WERI-Rb-1 (cell line): ENCODE measurements around the gene PXN.
"Not testable (repeated sequence)": the region's sequence is repeated elsewhere in the genome, so short reads cannot be mapped to it uniquely, and the experiment has no call there.

Experiments
- DNase-seq: peaks from one replicate; pipeline ENCODE4 v3.0.0-alpha.2; 2020
- H3K27ac ChIP-seq: fragments of 250-450 bp; sonication (Bioruptor Pico); 2 replicates; pipeline ENCODE4 v1.5.1; 2020; ENCODE audit warnings: mild to moderate bottlenecking, moderate library complexity
- H3K27me3 ChIP-seq: fragments of 250-450 bp; sonication (Bioruptor Pico); 2 replicates; pipeline ENCODE4 v1.5.1; 2021; ENCODE audit warnings: mild to moderate bottlenecking, low read depth, moderate library complexity; ENCODE audit not compliant: insufficient read depth, severe bottlenecking
- H3K36me3 ChIP-seq: fragments of 250-450 bp; sonication (Bioruptor Pico); 2 replicates; pipeline ENCODE4 v1.5.1; 2020; ENCODE audit warnings: mild to moderate bottlenecking, moderate library complexity
- H3K4me3 ChIP-seq: 2 replicates; pipeline ENCODE4 v1.5.1; 2011; ENCODE audit warnings: low read depth, mild to moderate bottlenecking, control low read depth, low read length
- H3K9me3 ChIP-seq: fragments of 250-450 bp; sonication (Bioruptor Pico); 2 replicates; pipeline ENCODE4 v1.5.1; 2021; ENCODE audit warnings: mild to moderate bottlenecking, moderate library complexity; ENCODE audit not compliant: severe bottlenecking
- CTCF ChIP-seq: IDR thresholded peaks from 2 replicates; pipeline ENCODE4 v1.5.1; 2011; ENCODE audit warnings: low read depth, mild to moderate bottlenecking, control low read depth, inconsistent platforms, low read length

PXN gene

DNA sequence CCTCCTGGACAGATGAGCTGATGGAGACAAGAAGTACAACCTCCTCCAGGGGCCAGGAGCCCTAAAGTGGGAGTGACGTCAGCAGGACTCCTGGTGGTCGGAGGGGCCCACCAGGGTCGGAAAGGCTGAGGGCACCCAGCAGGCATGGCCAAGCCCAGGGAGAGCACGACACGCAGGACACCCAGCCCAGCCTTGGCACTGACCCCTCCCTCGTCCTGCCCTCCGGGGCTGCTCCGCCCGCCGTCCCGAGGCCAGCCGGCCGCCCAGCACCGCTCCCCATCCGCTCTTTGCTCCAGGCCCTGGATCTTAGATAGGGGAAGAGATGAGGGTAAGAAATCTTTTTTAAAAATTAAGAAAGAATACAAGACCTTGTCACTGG is 50.2 kb downstream of the PXN start:
- peaks cover 28% of the 10 kb centered on the region for H3K36me3 ChIP-seq

GRCh38 chr12:120214626-120215356 is 50.7 kb downstream of the PXN start:
- H3K9me3 ChIP-seq: no peaks in the 10 kb centered on the region
- TF ChIP-seq CTCF: no peak
- no peak overlapping the region for H3K4me3 ChIP-seq
- H3K27ac ChIP-seq: no peak overlapping the region
- H3K36me3 ChIP-seq: peaks cover 33% of the 10 kb centered on the region
- DNase-seq: no peak
- no peaks in the 10 kb centered on the region for H3K27me3 ChIP-seq

More for the DNA sequence above, 50.2 kb downstream of the PXN start:
- no peak overlapping the region for H3K4me3 ChIP-seq
- TF ChIP-seq CTCF: no peak
- H3K9me3 ChIP-seq: no peaks in the 10 kb centered on the region
- no peaks in the 10 kb centered on the region for H3K27me3 ChIP-seq
- no peak for DNase-seq
- no peak overlapping the region for H3K27ac ChIP-seq

GRCh38 chr12:120213758-120214157 is 51.8 kb downstream of the PXN start:
- Histone ChIP-seq H3K27ac (no peak overlapping the region), H3K9me3 (no peaks in the 10 kb centered on the region), H3K36me3 (peaks cover 32% of the 10 kb centered on the region), H3K27me3 (no peaks in the 10 kb centered on the region), H3K4me3 (no peak overlapping the region)
- no peak for TF ChIP-seq CTCF
- DNase-seq: no peak

DNA sequence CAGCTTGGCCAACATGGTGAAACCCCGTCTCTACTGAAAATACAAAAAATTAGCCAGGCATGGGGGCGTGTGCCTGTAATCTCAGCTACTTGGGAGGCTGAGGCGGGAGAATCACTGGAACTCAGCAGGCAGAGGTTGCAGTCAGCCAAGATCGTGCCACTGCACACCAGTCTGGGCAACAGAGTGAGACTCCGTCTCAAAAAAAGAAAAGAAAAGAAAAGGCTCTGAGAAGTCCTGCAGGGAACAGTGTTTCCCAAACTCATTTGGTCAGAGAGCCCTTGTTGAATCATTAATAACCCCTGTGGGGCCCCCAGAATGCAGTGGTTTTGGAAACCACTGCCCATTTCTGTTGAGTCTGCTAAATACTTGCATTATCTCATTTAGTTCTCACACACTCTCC is 52.3 kb downstream of the PXN start:
- not testable (repeated sequence) for H3K27me3 ChIP-seq, DNase-seq, H3K4me3 ChIP-seq, H3K27ac ChIP-seq, H3K9me3 ChIP-seq
- H3K36me3 ChIP-seq: peaks cover 27% of the 10 kb centered on the region

DNA sequence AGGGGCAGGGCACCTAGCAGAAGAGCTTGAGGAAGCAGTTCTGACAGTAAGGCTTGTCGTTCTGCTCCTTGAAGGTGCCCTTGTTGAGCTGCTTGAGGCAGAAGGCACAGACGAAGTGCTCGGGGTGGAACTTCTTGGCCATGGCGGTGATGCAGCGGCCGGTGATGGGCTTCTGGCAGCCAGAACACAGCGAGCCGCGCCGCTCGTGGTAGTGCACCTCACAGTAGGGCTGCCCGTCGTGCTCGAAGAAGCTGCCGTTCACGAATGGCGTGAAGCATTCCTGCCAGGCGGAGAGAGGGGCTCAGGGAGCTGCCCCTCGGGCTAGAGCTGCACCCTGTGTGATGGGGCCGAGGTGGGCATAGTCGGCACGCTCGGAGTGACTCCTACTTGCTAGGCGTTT is 53.2 kb downstream of the PXN start:
- H3K36me3 ChIP-seq: peaks cover 33% of the 10 kb centered on the region
- DNase-seq: no peak
- H3K9me3 ChIP-seq: no peaks in the 10 kb centered on the region
- H3K27ac ChIP-seq: no peak overlapping the region
- no peaks in the 10 kb centered on the region for H3K27me3 ChIP-seq
- TF ChIP-seq CTCF: no peak
- H3K4me3 ChIP-seq: no peak overlapping the region

DNA sequence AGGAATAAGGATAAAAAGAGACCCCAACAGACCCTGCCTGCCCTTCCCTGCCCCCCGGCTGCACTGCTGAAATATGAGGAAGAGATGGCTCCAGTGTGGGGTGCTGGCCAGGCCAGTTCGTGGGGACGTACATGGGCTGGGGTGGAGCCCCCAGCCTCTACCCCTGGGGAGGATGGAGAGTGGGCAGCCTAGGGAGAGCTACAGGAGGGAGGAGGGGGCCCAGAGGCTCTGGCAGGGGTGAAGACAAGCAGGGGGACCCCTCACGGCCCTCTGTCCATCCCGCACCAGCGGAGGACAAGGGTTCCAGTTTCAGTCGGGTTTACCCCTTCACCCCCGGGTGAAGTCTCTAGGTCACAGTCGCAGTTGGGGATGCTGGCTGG is 53.6 kb downstream of the PXN start:
- Histone ChIP-seq H3K4me3 (no peak overlapping the region), H3K27me3 (no peaks in the 10 kb centered on the region), H3K27ac (no peak overlapping the region), H3K36me3 (peaks cover 37% of the 10 kb centered on the region), H3K9me3 (no peaks in the 10 kb centered on the region)
- DNase-seq: no peak
- TF ChIP-seq CTCF: no peak
